ENCODE measurements around the gene PCBP4.

DNA sequence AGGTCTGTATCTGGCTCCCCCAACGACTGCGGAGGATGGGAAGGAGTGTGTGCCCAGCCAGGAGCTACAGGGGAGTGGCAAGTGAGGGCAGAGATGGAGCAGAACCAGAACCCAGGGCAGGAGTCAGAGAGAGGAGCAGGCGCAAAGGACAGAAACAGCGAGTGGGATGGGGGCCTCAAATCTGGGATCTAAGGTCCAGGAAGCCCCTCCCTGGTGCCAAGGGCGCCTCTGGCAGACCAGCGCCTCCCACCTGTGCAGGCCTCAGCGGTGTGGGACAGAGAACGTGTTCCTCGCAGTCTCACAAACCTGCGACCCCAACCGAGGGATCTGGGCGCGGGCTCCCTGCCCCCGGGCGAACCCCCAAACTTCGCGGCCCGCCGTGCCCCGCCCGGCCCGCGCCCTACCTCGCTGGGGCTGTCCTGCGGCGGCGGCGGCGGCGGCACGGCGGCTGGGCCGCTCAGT is 301 bp downstream of the PCBP4 start:
- TF ChIP-seq, protein P1, sequence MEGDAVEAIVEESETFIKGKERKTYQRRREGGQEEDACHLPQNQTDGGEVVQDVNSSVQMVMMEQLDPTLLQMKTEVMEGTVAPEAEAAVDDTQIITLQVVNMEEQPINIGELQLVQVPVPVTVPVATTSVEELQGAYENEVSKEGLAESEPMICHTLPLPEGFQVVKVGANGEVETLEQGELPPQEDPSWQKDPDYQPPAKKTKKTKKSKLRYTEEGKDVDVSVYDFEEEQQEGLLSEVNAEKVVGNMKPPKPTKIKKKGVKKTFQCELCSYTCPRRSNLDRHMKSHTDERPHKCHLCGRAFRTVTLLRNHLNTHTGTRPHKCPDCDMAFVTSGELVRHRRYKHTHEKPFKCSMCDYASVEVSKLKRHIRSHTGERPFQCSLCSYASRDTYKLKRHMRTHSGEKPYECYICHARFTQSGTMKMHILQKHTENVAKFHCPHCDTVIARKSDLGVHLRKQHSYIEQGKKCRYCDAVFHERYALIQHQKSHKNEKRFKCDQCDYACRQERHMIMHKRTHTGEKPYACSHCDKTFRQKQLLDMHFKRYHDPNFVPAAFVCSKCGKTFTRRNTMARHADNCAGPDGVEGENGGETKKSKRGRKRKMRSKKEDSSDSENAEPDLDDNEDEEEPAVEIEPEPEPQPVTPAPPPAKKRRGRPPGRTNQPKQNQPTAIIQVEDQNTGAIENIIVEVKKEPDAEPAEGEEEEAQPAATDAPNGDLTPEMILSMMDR (IDR thresholded peaks at IDR 0.05) = no peak
- peak in 1 of 2 donors; percentile 17 for TF ChIP-seq POLR2A (IDR thresholded peaks at IDR 0.05)

Data from adrenal gland (tissue), 5 donors.